KOPT-K1 (cell line): ENCODE results near the gene DDX25.

Experiments
- H3K27ac ChIP-seq: fragments of 200-600 bp; sonication (generic); 2 replicates; pipeline ENCODE4 v1.5.1; 2016; ENCODE audit warnings: antibody characterized with exemption, mild to moderate bottlenecking, low read depth, low read length; ENCODE audit not compliant: poor library complexity, severe bottlenecking
- H3K36me3 ChIP-seq: fragments of 200-600 bp; sonication (generic); 2 replicates; pipeline ENCODE4 v1.5.1; 2017; ENCODE audit warnings: antibody characterized with exemption, mild to moderate bottlenecking, low read length, moderate library complexity; ENCODE audit not compliant: insufficient read depth
- H3K9me3 ChIP-seq: fragments of 200-600 bp; sonication (generic); 2 replicates; pipeline ENCODE4 v1.5.1; 2017; ENCODE audit warnings: antibody characterized with exemption, low read length, mild to moderate bottlenecking; ENCODE audit not compliant: insufficient read depth, poor library complexity, severe bottlenecking

The DDX25 gene

DNA sequence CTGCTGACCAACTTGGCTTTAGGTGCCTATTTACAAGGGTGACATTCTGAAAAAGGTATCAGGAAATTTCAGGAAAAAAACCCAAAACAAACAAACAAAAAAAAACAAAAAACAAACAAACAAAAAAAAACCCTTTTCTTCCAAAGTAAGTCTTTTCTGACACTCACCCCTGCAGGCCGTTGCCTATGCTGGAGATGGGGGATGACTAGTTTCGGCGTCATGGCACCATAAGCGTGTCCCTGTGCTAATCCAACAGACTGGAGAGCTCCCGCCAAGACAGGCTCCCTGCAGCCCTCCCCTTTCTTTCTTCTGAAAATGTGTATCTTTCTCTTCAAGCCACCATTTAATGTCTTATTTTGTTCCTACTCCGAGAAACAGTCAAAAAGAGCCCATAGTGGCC lies 55.2 kb downstream of the DDX25 start:
- peaks cover 11% of the 10 kb centered on the region for H3K9me3 ChIP-seq
- H3K36me3 ChIP-seq = no peaks in the 10 kb centered on the region
- no peak overlapping the region for H3K27ac ChIP-seq

DNA sequence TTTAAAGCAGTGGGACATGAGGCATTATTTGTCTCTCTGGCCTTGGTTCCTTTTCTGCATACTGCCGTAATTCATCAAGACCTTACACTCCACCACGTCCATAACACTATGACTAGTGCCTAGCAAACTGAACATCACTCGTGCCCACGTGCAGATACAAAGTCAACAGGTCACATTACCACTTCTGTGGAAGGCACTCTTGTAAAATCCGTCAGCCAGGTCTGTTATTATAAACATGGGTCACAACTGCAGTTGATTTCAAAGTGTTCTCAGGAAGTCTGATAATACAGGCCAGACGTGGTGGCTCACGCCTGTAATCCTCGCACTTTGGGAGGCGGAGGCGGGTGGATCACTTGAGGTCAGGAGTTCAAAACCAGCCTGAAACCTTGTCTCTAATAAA lies 55.6 kb downstream of the DDX25 start:
- Histone ChIP-seq H3K9me3 (peaks cover 11% of the 10 kb centered on the region), H3K27ac (no peak overlapping the region), H3K36me3 (no peaks in the 10 kb centered on the region)

DNA sequence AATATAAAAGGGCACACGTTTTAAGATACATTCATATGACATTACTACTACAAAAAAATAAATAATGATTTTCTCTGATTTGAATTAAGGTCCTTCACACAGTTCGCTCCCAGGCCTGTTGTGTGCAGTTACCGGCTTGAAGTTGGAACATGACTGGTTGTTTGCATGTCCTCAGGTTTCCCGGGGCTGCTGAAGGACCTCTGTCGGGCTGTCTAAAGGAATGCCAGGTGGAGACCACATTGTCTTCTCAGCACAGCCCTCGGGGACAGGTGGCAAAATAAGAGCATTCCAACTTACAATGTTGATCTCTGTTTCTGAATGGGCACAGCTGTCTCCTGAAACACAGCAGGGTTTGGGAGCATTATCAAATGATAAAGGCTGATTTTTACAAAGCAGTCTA lies 56.5 kb downstream of the DDX25 start:
- no peaks in the 10 kb centered on the region for H3K36me3 ChIP-seq
- H3K27ac ChIP-seq = no peak overlapping the region
- H3K9me3 ChIP-seq = peaks cover 11% of the 10 kb centered on the region

DNA sequence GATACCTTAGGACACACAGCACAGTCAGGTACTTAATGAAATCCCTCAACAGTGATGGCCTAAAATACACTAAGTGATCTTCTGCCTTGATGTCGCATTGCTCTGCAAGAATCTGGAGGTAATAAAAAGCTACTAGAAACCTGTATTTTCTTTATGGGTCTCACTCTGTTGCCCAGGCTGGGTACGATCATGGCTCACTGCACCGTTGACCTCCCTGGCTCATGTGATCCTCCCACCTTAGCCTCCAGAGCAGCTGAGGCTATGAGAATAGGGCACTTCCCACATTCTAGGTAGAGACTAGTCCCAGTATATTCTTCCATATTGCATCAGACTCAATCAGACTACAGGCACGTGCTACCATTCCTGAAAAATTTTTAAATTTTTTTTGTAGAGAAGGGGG lies 63.2 kb downstream of the DDX25 start:
- Histone ChIP-seq H3K9me3 (peaks cover 9% of the 10 kb centered on the region), H3K36me3 (no peaks in the 10 kb centered on the region), H3K27ac (no peak overlapping the region)

DNA sequence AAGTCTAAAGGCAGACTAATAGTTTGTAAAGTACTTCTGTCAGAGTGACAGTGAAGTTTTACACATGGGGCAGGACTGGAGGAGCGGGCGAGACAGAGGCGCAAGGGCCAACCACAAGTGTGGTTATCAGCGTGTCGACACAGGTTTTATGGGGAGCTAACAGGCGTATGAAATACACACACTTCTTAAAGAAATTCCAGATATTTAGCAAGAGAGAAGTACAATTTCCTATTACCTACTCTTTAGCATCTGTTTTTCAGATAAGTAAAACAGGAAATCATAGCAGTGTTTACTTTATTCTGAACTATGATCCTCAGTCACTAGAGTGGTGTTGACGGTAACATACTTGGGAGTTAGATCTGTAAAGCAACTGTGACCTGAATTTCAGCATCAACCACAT lies 64.0 kb downstream of the DDX25 start:
- H3K9me3 ChIP-seq = peaks cover under 1% of the 10 kb centered on the region
- no peak overlapping the region for H3K27ac ChIP-seq
- no peaks in the 10 kb centered on the region for H3K36me3 ChIP-seq

DNA sequence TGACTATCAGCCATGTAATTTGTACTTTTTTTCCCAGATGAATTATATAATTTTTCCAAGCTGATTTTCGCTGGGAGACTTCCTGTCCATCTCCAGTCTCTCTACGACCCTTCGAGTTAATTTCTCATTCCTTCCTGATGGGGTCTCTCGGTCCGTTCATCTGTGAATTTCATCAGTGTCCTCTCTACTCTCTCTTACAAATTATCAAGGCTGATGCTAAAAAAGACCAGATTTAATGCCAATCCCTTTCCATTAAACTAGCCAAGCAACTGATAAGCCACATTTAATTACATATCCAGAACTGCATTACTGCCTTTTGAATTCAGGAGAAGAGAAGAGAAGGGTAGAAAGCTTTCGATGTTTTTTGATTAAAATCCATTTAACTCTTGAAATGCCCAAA lies 67.3 kb downstream of the DDX25 start:
- H3K27ac ChIP-seq = no peak overlapping the region
- no peaks in the 10 kb centered on the region for H3K9me3 ChIP-seq
- no peaks in the 10 kb centered on the region for H3K36me3 ChIP-seq

DNA sequence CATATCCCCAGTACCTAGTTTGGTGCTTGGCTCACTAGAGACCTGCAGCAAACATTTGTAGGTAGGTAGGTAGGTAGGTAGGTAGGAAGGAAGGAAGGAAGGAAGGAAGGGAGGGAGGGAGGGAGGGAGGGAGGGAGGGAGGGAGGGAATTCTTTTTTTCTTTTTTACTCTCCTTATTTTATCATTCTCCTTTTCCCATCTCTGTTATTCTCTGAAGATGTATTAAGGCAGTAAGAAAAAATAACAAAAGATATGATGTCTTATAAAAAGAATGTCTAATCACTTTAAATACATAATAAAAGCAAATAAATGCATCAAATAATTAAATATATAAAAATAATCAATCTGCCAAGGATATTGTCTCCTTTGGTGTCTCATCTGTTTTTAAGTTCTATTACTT lies 70.0 kb downstream of the DDX25 start:
- Histone ChIP-seq H3K9me3 (no peaks in the 10 kb centered on the region), H3K27ac (no peak overlapping the region), H3K36me3 (no peaks in the 10 kb centered on the region)

DNA sequence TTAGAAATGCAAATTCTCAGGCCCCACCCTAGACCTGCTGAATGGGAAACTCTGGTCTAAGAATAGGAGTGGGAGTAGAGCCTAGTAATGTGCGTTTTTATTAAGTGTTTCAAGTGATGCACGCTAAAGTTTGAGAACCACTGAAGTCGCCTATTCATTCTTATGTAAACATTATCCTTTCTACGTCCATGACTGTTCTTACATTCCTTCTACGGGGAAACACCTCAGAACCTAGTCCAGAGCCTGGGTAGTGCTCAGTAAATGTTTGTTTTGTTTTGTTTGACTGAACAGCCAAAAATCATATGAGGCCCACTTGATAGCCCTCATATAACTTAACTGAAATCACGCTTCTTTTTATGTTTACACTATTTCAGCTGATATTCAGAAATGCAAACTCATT lies 71.3 kb downstream of the DDX25 start:
- no peaks in the 10 kb centered on the region for H3K36me3 ChIP-seq
- H3K27ac ChIP-seq = no peak overlapping the region
- no peaks in the 10 kb centered on the region for H3K9me3 ChIP-seq

DNA sequence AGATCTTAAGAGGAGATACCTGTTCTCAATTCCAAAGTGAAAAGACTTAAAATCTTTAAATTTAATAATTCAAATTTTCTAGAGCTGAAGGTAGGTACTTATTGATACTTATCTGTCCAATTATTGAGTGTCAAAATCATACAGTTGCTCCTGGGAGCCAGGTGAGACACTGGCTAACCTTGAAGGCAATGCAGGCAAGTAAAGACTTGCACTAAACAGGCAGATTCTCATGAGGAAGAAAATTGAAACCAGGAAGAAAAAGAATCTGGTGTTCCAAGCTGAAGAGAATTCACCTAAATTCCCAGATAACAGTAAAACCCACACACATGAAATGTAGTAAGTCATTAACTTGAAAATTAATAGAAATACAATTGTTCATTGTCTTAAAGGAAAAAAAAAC lies 71.8 kb downstream of the DDX25 start:
- Histone ChIP-seq H3K27ac (no peak overlapping the region), H3K9me3 (no peaks in the 10 kb centered on the region), H3K36me3 (no peaks in the 10 kb centered on the region)

DNA sequence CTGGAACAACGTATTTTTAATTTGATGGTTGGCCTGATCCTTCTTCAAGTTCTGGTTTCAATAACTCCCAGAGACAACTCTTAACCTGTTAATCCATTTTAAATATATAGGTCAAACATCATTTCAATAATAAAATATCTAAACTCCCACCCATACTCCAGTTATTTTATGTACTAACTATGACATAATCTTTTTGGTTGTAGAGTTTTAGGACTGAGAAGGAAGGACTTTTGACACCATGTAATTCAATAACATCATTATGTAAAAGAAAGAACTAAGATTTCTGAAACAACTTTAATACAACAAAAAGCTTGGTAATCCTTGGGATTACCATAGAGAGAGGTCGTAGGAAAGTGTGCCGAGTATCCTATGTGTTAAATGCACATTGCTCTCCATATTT lies 73.0 kb downstream of the DDX25 start:
- Histone ChIP-seq H3K9me3 (no peaks in the 10 kb centered on the region), H3K36me3 (no peaks in the 10 kb centered on the region), H3K27ac (no peak overlapping the region)

DNA sequence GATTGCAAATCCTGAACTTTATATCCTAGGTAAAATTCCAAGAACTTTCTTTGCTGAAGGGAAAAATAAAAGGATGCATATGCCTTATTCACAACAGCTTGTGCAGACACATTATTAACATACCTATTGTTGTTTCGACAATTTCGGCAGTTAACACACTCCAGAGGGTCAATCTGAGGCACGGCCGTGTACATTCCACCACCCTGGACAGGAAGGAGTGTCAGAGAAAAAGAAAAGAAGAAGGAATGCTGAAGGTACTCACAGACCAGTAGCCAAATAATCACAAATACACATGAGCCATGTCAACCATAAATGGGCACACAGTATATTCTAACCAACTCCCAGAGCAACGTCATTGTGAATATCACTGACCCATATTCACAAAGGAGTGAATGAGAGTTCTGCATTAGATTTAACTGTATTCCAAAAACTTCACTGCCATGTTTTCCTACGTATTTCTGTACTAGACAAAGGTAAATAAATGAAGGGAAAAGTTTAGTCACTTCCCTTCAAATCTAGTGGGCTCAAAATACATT lies 73.9 kb downstream of the DDX25 start:
- Histone ChIP-seq H3K36me3 (peaks cover 4% of the 10 kb centered on the region; the same call in 1 of the 2 replicates), H3K9me3 (no peaks in the 10 kb centered on the region)

More for the DNA sequence above, 73.9 kb downstream of the DDX25 start:
- H3K27ac ChIP-seq = no peak overlapping the region
